T-cell (primary cell): Measurements from ENCODE around the gene GMPR. TPM values are rescaled to one million over a fixed set of nuclear protein-coding genes. Genes with fewer than 3 reads are reported as not detected.

Experiments used
- ATAC-seq, 4 experiments: fragments of 200-7000 bp in 3 of 4; fragments of 150-1000 bp in 1 of 4; cut with Tn5 transposase; replicated peaks in 1 of 4; 1 replicate in 3 of 4; 2 replicates in 1 of 4; pipeline ENCODE4 v1.10.0; 2021; ENCODE audit warnings: moderate library complexity in 3 of 4, mild to moderate bottlenecking in 2 of 4, moderate number of reproducible peaks in 1 of 4
- CTCF ChIA-PET, 2 donors: fragments of 300-600 bp; sonication (Branson Sonifier 250); formaldehyde crosslinking; loops; one replicate each; lab custom pipeline; 2022; ENCODE audit warnings: antibody characterized with exemption in 2 of 2; lab: Charles Lee
- POLR2A ChIA-PET, 2 donors: fragments of 300-600 bp; sonication (Branson Sonifier 250); formaldehyde crosslinking; loops; one replicate each; lab custom pipeline; 2022; ENCODE audit warnings: antibody characterized with exemption in 2 of 2; lab: Charles Lee
- DNase-seq, 35 experiments: peaks; one replicate each; pipeline versions ENCODE4 v3.0.0 to v3.0.0-alpha.2; 2013 to 2023
- H3K27ac ChIP-seq: one replicate; pipeline ENCODE4 v1.5.1; 2013; ENCODE audit warnings: low read length
- H3K27me3 ChIP-seq, 2 experiments: replicated peaks in 1 of 2; 1 replicate in 1 of 2; 2 replicates in 1 of 2; pipeline versions ENCODE4 v1.6.1 to v1.7.0; 2013; ENCODE audit warnings: low read length in 1 of 2, mixed read lengths in 1 of 2; ENCODE audit not compliant: control insufficient read depth in 2 of 2, insufficient read depth in 2 of 2; ENCODE audit errors: extremely low read depth in 1 of 2
- H3K36me3 ChIP-seq, 2 donors: 1 replicate in 1 of 2; 2 replicates in 1 of 2; pipeline versions ENCODE4 v1.6.1 to v1.7.0; 2013; ENCODE audit warnings: low read length in 1 of 2; ENCODE audit not compliant: control insufficient read depth in 2 of 2, insufficient read depth in 1 of 2; ENCODE audit errors: extremely low read depth in 1 of 2
- H3K4me1 ChIP-seq, 2 experiments: 1 replicate in 1 of 2; 2 replicates in 1 of 2; pipeline versions ENCODE4 v1.6.1 to v1.7.0; 2013; ENCODE audit warnings: low read length in 2 of 2, mixed read lengths in 1 of 2; ENCODE audit not compliant: insufficient read depth in 2 of 2, control insufficient read depth in 1 of 2; ENCODE audit errors: extremely low read depth in 1 of 2
- H3K4me3 ChIP-seq, 2 donors: 1 replicate in 1 of 2; 2 replicates in 1 of 2; pipeline versions ENCODE4 v1.5.1 to v1.7.0; 2013; ENCODE audit warnings: mild to moderate bottlenecking in 2 of 2, low read length in 1 of 2, moderate library complexity in 1 of 2; ENCODE audit not compliant: control insufficient read depth in 1 of 2; ENCODE audit errors: extremely low read depth in 1 of 2
- H3K9me3 ChIP-seq: 2 replicates; pipeline ENCODE4 v1.7.0; 2013
- H3K27ac Mint-ChIP-seq, 2 donors: one replicate each; pipeline ENCODE4 v1.8.0; 2020 to 2021; ENCODE audit warnings: mild to moderate bottlenecking in 2 of 2, mixed read lengths in 2 of 2
- H3K27me3 Mint-ChIP-seq, 2 donors: one replicate each; pipeline ENCODE4 v1.8.0; 2021 to 2022; ENCODE audit warnings: mixed read lengths in 2 of 2
- H3K36me3 Mint-ChIP-seq: one replicate; pipeline ENCODE4 v1.8.0; 2021; ENCODE audit warnings: mixed read lengths
- H3K4me1 Mint-ChIP-seq, 3 donors: one replicate each; pipeline ENCODE4 v1.8.0; 2020 to 2022; ENCODE audit warnings: mixed read lengths in 3 of 3, mild to moderate bottlenecking in 1 of 3
- H3K4me3 Mint-ChIP-seq, 3 donors: one replicate each; pipeline ENCODE4 v1.8.0; 2020 to 2022; ENCODE audit warnings: mild to moderate bottlenecking in 3 of 3, mixed read lengths in 3 of 3, moderate library complexity in 3 of 3
- H3K9me3 Mint-ChIP-seq, 3 donors: one replicate each; pipeline ENCODE4 v1.8.0; 2020 to 2022; ENCODE audit warnings: mixed read lengths in 3 of 3
- WGBS: methylation state at CpG from one replicate; pipeline ENCODE4 v1.1.5; 2013; ENCODE audit warnings: missing lambda C conversion rate; ENCODE audit not compliant: insufficient coverage; 5-methylcytosine and 5-hydroxymethylcytosine counted together
- total RNA-seq, 35 experiments: library from RNA in 6 of 35; stranded (reverse) in 6 of 35; fragments of 120-200 nt in 1 of 35; gene quantifications; one replicate each; pipeline versions ENCODE4 v1.2.1 to v1.2.4 and lab custom pipeline; 2013 to 2026

Gene GMPR
- total RNA-seq, 5 donors from 2014 or later (not counting 1 experiment from before 2014, with no cell fraction given), result 0.26 to 1.4 (median 0.68) TPM

GRCh38 chr6:16206595-16207037 lies 31.8 kb upstream of the GMPR start:
- DNase-seq, result peak in 22 of 35 experiments; percentile 7 to 68 (median 28)
- peak; percentile 45 to 69 (median 54) for ATAC-seq
- Histone ChIP-seq H3K4me3 (no peak overlapping the region), H3K27me3 (peaks cover 0 to 23% of the 10 kb centered on the region in 2 experiments), H3K4me1 (no peaks in the 10 kb centered on the region), H3K9me3 (no peaks in the 10 kb centered on the region), H3K27ac (no peak overlapping the region), H3K36me3 (no peaks in the 10 kb centered on the region)
- no peak overlapping the region for H3K4me3 Mint-ChIP-seq
- no peaks in the 10 kb centered on the region for H3K36me3 Mint-ChIP-seq
- no peak overlapping the region for H3K27ac Mint-ChIP-seq
- H3K27me3 Mint-ChIP-seq, result peaks cover 14 to 20% of the 10 kb centered on the region in 2 donors
- no peaks in the 10 kb centered on the region for H3K9me3 Mint-ChIP-seq
- no CpG with 5 or more reads among the region's 6 CpGs for WGBS
- peaks cover 3 to 5% (median 3%) of the 10 kb centered on the region in 3 donors for H3K4me1 Mint-ChIP-seq
- ChIA-PET CTCF (interaction anchor here (0.9 to 6.2 kb wide), 8 partner anchors 9 to 582 kb away, joined by 3 to 79 read pairs (median 6); no protein-coding TSS in a partner anchor), POLR2A (no interaction called here)

GRCh38 chr6:16208989-16209388 lies 29.4 kb upstream of the GMPR start:
- Mint-ChIP-seq H3K36me3 (no peaks in the 10 kb centered on the region), H3K4me3 (no peak overlapping the region), H3K27me3 (peaks cover 14 to 29% of the 10 kb centered on the region in 2 donors), H3K9me3 (no peaks in the 10 kb centered on the region), H3K27ac (no peak overlapping the region), H3K4me1 (peaks cover 3 to 5% (median 3%) of the 10 kb centered on the region in 3 donors)
- no peak for ATAC-seq
- ChIA-PET CTCF (interaction anchor here (0.6 to 6.2 kb wide), 10 partner anchors 9 to 1266 kb away, joined by 3 to 79 read pairs (median 4); no protein-coding TSS in a partner anchor), POLR2A (no interaction called here)
- no peaks in the 10 kb centered on the region for H3K4me1 ChIP-seq
- peaks cover 0 to 26% of the 10 kb centered on the region in 2 experiments for H3K27me3 ChIP-seq
- no peak overlapping the region for H3K27ac ChIP-seq
- H3K4me3 ChIP-seq, result no peak overlapping the region
- WGBS, result no CpG with 5 or more reads among the region's 2 CpGs
- no peak for DNase-seq
- no peaks in the 10 kb centered on the region for H3K9me3 ChIP-seq
- H3K36me3 ChIP-seq, result no peaks in the 10 kb centered on the region

- DNase-seq (no peak), ATAC-seq (no peak)
- no peaks in the 10 kb centered on the region for H3K36me3 ChIP-seq
- Mint-ChIP-seq H3K27ac (no peak overlapping the region), H3K4me3 (no peak overlapping the region), H3K9me3 (no peaks in the 10 kb centered on the region), H3K4me1 (peaks cover 3 to 5% (median 3%) of the 10 kb centered on the region in 3 donors), H3K27me3 (peaks cover 14 to 34% of the 10 kb centered on the region in 2 donors), H3K36me3 (no peaks in the 10 kb centered on the region)
- peaks cover 0 to 26% of the 10 kb centered on the region in 2 experiments for H3K27me3 ChIP-seq
- no peaks in the 10 kb centered on the region for H3K9me3 ChIP-seq
- ChIA-PET POLR2A (no interaction called here), CTCF (interaction anchor here (0.5 to 1.5 kb wide), 9 partner anchors 15 to 1266 kb away, joined by 3 to 7 read pairs (median 5); no protein-coding TSS in a partner anchor)
- H3K27ac ChIP-seq, result no peak overlapping the region
- WGBS, result 67% methylated on average over 1 of the region's 4 CpGs
- no peaks in the 10 kb centered on the region for H3K4me1 ChIP-seq
- no peak overlapping the region for H3K4me3 ChIP-seq
Measured at GRCh38 chr6:16209539-16209938, 28.8 kb upstream of the GMPR start.

- H3K27ac ChIP-seq, result no peak overlapping the region
- H3K27me3 ChIP-seq, result peaks cover 0 to 40% of the 10 kb centered on the region in 2 experiments
- 100% methylated on average over 1 of the region's 4 CpGs for WGBS
- H3K9me3 ChIP-seq, result no peaks in the 10 kb centered on the region
- H3K4me1 ChIP-seq, result no peaks in the 10 kb centered on the region
- Mint-ChIP-seq H3K27ac (no peak overlapping the region), H3K36me3 (no peaks in the 10 kb centered on the region), H3K27me3 (peaks cover 31 to 45% of the 10 kb centered on the region in 2 donors), H3K4me3 (no peak overlapping the region), H3K9me3 (no peaks in the 10 kb centered on the region), H3K4me1 (no peaks in the 10 kb centered on the region)
- ChIA-PET CTCF (no interaction called here), POLR2A (no interaction called here)
- H3K36me3 ChIP-seq, result no peaks in the 10 kb centered on the region
- H3K4me3 ChIP-seq, result no peak overlapping the region
- ATAC-seq, result no peak
- no peak for DNase-seq
Measured at GRCh38 chr6:16212276-16212675, 26.1 kb upstream of the GMPR start.

- ATAC-seq (no peak), DNase-seq (no peak)
- Histone ChIP-seq H3K36me3 (no peaks in the 10 kb centered on the region), H3K4me3 (no peak overlapping the region), H3K27me3 (peaks cover 0 to 27% of the 10 kb centered on the region in 2 experiments), H3K27ac (no peak overlapping the region), H3K9me3 (no peaks in the 10 kb centered on the region), H3K4me1 (no peaks in the 10 kb centered on the region)
- Mint-ChIP-seq H3K27me3 (peaks cover 32 to 36% of the 10 kb centered on the region in 2 donors), H3K4me1 (no peaks in the 10 kb centered on the region), H3K27ac (no peak overlapping the region), H3K9me3 (no peaks in the 10 kb centered on the region), H3K4me3 (no peak overlapping the region), H3K36me3 (no peaks in the 10 kb centered on the region)
- 64% methylated on average over 40 of the region's 43 CpGs for WGBS
- CTCF ChIA-PET, result interaction anchor here in 1 of 2 donors (0.5 kb wide), 1 partner anchor 1201 kb away, joined by 3 read pairs; no protein-coding TSS in a partner anchor
- POLR2A ChIA-PET, result no interaction called here
Measured at GRCh38 chr6:16216501-16217155, 21.8 kb upstream of the GMPR start.

- H3K4me3 ChIP-seq, result no peak overlapping the region
- Mint-ChIP-seq H3K27me3 (peaks cover 29 to 36% of the 10 kb centered on the region in 2 donors), H3K4me1 (no peaks in the 10 kb centered on the region), H3K4me3 (no peak overlapping the region), H3K27ac (no peak overlapping the region), H3K9me3 (no peaks in the 10 kb centered on the region), H3K36me3 (no peaks in the 10 kb centered on the region)
- no peaks in the 10 kb centered on the region for H3K36me3 ChIP-seq
- DNase-seq, result no peak
- CTCF ChIA-PET, result interaction anchor here (0.5 to 1.3 kb wide), 3 partner anchors 9 to 1200 kb away, joined by 3 read pairs; no protein-coding TSS in a partner anchor
- WGBS, result 90% methylated on average over 15 of the region's 17 CpGs
- H3K27me3 ChIP-seq, result peaks cover 0 to 27% of the 10 kb centered on the region in 2 experiments
- H3K9me3 ChIP-seq, result no peaks in the 10 kb centered on the region
- no peak overlapping the region for H3K27ac ChIP-seq
- POLR2A ChIA-PET, result no interaction called here
- no peaks in the 10 kb centered on the region for H3K4me1 ChIP-seq
- no peak for ATAC-seq
Measured at GRCh38 chr6:16217156-16217721, 21.1 kb upstream of the GMPR start.
